ENCODE data around the gene SLPI.

DNA sequence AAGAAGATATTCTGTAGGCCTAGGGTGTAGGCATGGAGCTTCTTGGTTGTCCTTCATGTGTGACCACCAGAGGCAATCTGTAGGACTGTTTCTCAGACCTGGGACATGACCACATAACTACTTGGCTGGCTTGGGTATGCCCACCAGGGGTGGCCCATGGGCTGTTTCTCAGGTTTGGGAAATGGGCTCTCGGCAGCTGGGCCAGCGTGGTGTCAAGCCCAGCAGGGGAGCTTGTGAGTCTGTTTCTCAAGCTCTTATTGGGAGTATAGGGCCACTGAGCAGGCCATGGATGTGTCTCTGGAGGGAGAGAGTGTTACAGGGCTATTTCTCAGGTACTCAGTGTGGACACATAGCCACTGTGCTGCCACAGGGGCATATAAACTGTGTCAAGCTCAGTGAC is 35.7 kb downstream of the SLPI start:
- TF ChIP-seq POLR2A (IDR thresholded peaks at IDR 0.05; ENCODE audit: low read depth, low read length) (no peak), POLR2AphosphoS5 (IDR thresholded peaks at IDR 0.05; ENCODE audit: insufficient read depth, low read depth, low read length) (no peak)
- TF ChIP-seq, protein P1, sequence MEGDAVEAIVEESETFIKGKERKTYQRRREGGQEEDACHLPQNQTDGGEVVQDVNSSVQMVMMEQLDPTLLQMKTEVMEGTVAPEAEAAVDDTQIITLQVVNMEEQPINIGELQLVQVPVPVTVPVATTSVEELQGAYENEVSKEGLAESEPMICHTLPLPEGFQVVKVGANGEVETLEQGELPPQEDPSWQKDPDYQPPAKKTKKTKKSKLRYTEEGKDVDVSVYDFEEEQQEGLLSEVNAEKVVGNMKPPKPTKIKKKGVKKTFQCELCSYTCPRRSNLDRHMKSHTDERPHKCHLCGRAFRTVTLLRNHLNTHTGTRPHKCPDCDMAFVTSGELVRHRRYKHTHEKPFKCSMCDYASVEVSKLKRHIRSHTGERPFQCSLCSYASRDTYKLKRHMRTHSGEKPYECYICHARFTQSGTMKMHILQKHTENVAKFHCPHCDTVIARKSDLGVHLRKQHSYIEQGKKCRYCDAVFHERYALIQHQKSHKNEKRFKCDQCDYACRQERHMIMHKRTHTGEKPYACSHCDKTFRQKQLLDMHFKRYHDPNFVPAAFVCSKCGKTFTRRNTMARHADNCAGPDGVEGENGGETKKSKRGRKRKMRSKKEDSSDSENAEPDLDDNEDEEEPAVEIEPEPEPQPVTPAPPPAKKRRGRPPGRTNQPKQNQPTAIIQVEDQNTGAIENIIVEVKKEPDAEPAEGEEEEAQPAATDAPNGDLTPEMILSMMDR (IDR thresholded peaks at IDR 0.05; ENCODE audit: extremely low read depth in 1 of 2, insufficient read depth in 1 of 2, low read depth in 1 of 2, low read length in 2 of 2) = no peak

All from endothelial cell of umbilical vein (primary cell).